H1 (cell line): ENCODE results near the gene HSD11B1L. TPM values are rescaled to one million over a fixed set of nuclear protein-coding genes. Genes with fewer than 3 reads are reported as not detected.

Experiments used
- CTCF ChIA-PET: fragments of 300-600 bp; sonication (Branson Sonifier 250); formaldehyde crosslinking; loops from one replicate; lab custom pipeline; 2021; ENCODE audit not compliant: partially characterized antibody; lab: Charles Lee
- POLR2A ChIA-PET: fragments of 300-600 bp; sonication (Branson Sonifier 250); formaldehyde crosslinking; loops from one replicate; lab custom pipeline; 2021; ENCODE audit warnings: inconsistent platforms; ENCODE audit not compliant: partially characterized antibody; lab: Charles Lee
- DNase-seq, 2 experiments: peaks; one replicate each; pipeline versions ENCODE4 v3.0.0 to v3.0.0-alpha.2; 2010 to 2022; ENCODE audit warnings: low spot score in 2 of 2, low read depth in 1 of 2, mixed read lengths in 1 of 2
- FAIRE-seq: peaks from 2 replicates; lab custom pipeline; 2011; peaks lifted over from hg19 to GRCh38; lab: Jason Lieb, UNC
- H2AFZ ChIP-seq: 2 replicates; pipeline ENCODE4 v1.8.1; 2012; ENCODE audit warnings: low read length, inconsistent platforms
- H2AK5ac ChIP-seq: 2 replicates; pipeline ENCODE4 v1.6.1; 2013; ENCODE audit warnings: low read depth, low read length
- H2BK120ac ChIP-seq: replicated peaks from 2 replicates; pipeline ENCODE3; 2013; ENCODE audit warnings: low read depth, low read length, inconsistent platforms
- H2BK12ac ChIP-seq: 2 replicates; pipeline ENCODE4 v1.6.1; 2013; ENCODE audit warnings: low read depth, low read length
- H2BK15ac ChIP-seq: 2 replicates; pipeline ENCODE4 v1.6.1; 2013; ENCODE audit warnings: low read length
- H2BK20ac ChIP-seq: 2 replicates; pipeline ENCODE4 v1.6.1; 2013; ENCODE audit warnings: low read length
- H2BK5ac ChIP-seq: 2 replicates; pipeline ENCODE4 v1.6.1; 2013; ENCODE audit warnings: low read depth, low read length
- H3K14ac ChIP-seq: 2 replicates; pipeline ENCODE4 v1.6.1; 2013; ENCODE audit warnings: inconsistent platforms; ENCODE audit not compliant: insufficient read length
- H3K18ac ChIP-seq: 2 replicates; pipeline ENCODE4 v1.6.1; 2013; ENCODE audit warnings: low read length; ENCODE audit errors: extremely low read depth
- H3K23ac ChIP-seq: 2 replicates; pipeline ENCODE4 v1.6.1; 2013; ENCODE audit warnings: inconsistent platforms; ENCODE audit not compliant: insufficient read length
- H3K23me2 ChIP-seq: 2 replicates; pipeline ENCODE4 v1.6.1; 2013; ENCODE audit warnings: low read depth, low read length
- H3K27ac ChIP-seq: 2 replicates; pipeline ENCODE4 v1.6.1; 2011; ENCODE audit warnings: low read depth, low read length, inconsistent platforms
- H3K27me3 ChIP-seq, 4 experiments: replicated peaks in 1 of 4; 1 replicate in 1 of 4; 2 replicates in 3 of 4; pipeline versions ENCODE4 v1.6.1 to v1.8.1; 2011 to 2013; ENCODE audit warnings: low read length in 3 of 4, mild to moderate bottlenecking in 3 of 4, inconsistent platforms in 2 of 4, mixed read lengths in 2 of 4, moderate library complexity in 1 of 4; ENCODE audit not compliant: control insufficient read depth in 3 of 4, insufficient read depth in 3 of 4; ENCODE audit errors: extremely low read depth in 1 of 4
- H3K36me3 ChIP-seq, 4 experiments: 2 replicates each; pipeline versions ENCODE4 v1.6.1 to v1.8.1; 2011 to 2013; ENCODE audit warnings: mild to moderate bottlenecking in 4 of 4, low read length in 3 of 4, moderate library complexity in 2 of 4, control low read depth in 1 of 4, inconsistent platforms in 1 of 4; ENCODE audit not compliant: insufficient read depth in 4 of 4, control insufficient read depth in 2 of 4
- H3K4ac ChIP-seq: replicated peaks from 2 replicates; pipeline ENCODE3; 2013; ENCODE audit warnings: low read length, low read depth, mixed read lengths, inconsistent platforms; ENCODE audit not compliant: insufficient read length
- H3K4me1 ChIP-seq, 4 experiments: replicated peaks in 1 of 4; 1 replicate in 1 of 4; 2 replicates in 3 of 4; pipeline versions ENCODE4 v1.6.1 to v1.8.1; 2011 to 2013; ENCODE audit warnings: low read length in 3 of 4, inconsistent platforms in 2 of 4, mixed read lengths in 1 of 4; ENCODE audit not compliant: insufficient read depth in 4 of 4, control insufficient read depth in 3 of 4
- H3K4me2 ChIP-seq, 2 experiments: 2 replicates each; pipeline versions ENCODE4 v1.6.1 to v1.8.1; 2011 to 2013; ENCODE audit warnings: low read depth in 2 of 2, low read length in 2 of 2, control low read depth in 1 of 2, inconsistent platforms in 1 of 2, mild to moderate bottlenecking in 1 of 2; ENCODE audit not compliant: insufficient read depth in 1 of 2
- H3K4me3 ChIP-seq, 4 experiments: fragments of 200-600, 300-600 bp in 1 of 4; sonication (generic), shearing (Covaris generic), sonication (Bioruptor Twin) in 1 of 4; 2 replicates each; pipeline versions ENCODE4 v1.5.1 to v1.8.1; 2011 to 2016; ENCODE audit warnings: low read length in 4 of 4, low read depth in 3 of 4, control low read depth in 2 of 4, inconsistent platforms in 2 of 4, mild to moderate bottlenecking in 2 of 4, mixed read lengths in 1 of 4, moderate library complexity in 1 of 4; ENCODE audit not compliant: insufficient read depth in 2 of 4; ENCODE audit errors: extremely low read depth in 1 of 4
- H3K56ac ChIP-seq: replicated peaks from 2 replicates; pipeline ENCODE3; 2013; ENCODE audit warnings: low read depth, mild to moderate bottlenecking, mixed read lengths, low read length, inconsistent platforms; ENCODE audit not compliant: insufficient read length
- H3K79me1 ChIP-seq: 2 replicates; pipeline ENCODE4 v1.6.1; 2013; ENCODE audit warnings: low read depth, low read length, control low read depth
- H3K79me2 ChIP-seq, 2 experiments: 2 replicates each; pipeline versions ENCODE4 v1.6.1 to v1.8.1; 2012 to 2013; ENCODE audit warnings: low read length in 2 of 2, mild to moderate bottlenecking in 2 of 2, inconsistent platforms in 1 of 2; ENCODE audit not compliant: insufficient read depth in 2 of 2, control insufficient read depth in 1 of 2
- H3K9ac ChIP-seq, 4 experiments: replicated peaks in 1 of 4; 1 replicate in 1 of 4; 2 replicates in 3 of 4; pipeline versions ENCODE4 v1.6.1 to v1.8.1; 2011 to 2013; ENCODE audit warnings: low read depth in 3 of 4, low read length in 3 of 4, control low read depth in 2 of 4, mild to moderate bottlenecking in 2 of 4, moderate library complexity in 2 of 4, inconsistent platforms in 1 of 4; ENCODE audit errors: extremely low read depth in 1 of 4
- H3K9me3 ChIP-seq, 2 experiments: 2 replicates each; pipeline versions ENCODE4 v1.6.1 to v1.8.1; 2012 to 2013; ENCODE audit warnings: mild to moderate bottlenecking in 2 of 2, moderate library complexity in 2 of 2, control low read depth in 1 of 2, inconsistent platforms in 1 of 2, low read depth in 1 of 2, low read length in 1 of 2, mixed read lengths in 1 of 2; ENCODE audit not compliant: insufficient read depth in 2 of 2
- H4K20me1 ChIP-seq, 2 experiments: replicated peaks in 1 of 2; 2 replicates each; pipeline versions ENCODE3 to v1.8.1; 2011 to 2013; ENCODE audit warnings: inconsistent platforms in 2 of 2, low read length in 2 of 2, mild to moderate bottlenecking in 1 of 2; ENCODE audit not compliant: insufficient read depth in 2 of 2, control insufficient read depth in 1 of 2
- H4K5ac ChIP-seq: 2 replicates; pipeline ENCODE4 v1.6.1; 2013; ENCODE audit warnings: low read length, low read depth, mixed read lengths, inconsistent platforms; ENCODE audit not compliant: insufficient read length
- H4K8ac ChIP-seq: 2 replicates; pipeline ENCODE4 v1.8.0; 2013; ENCODE audit warnings: mild to moderate bottlenecking, moderate library complexity, low read length, inconsistent platforms; ENCODE audit not compliant: insufficient read depth; ENCODE audit errors: extremely low read depth
- H4K91ac ChIP-seq: replicated peaks from 2 replicates; pipeline ENCODE3; 2013; ENCODE audit warnings: low read length, mixed read lengths, inconsistent platforms; ENCODE audit not compliant: insufficient read length
- BCL11A ChIP-seq, 2 experiments: IDR thresholded peaks; one replicate each; pipeline ENCODE4 v1.6.1; 2011; ENCODE audit warnings: low read depth in 2 of 2, low read length in 2 of 2, mild to moderate bottlenecking in 2 of 2
- KDM1A ChIP-seq: fragments of 200-600, 300-600 bp; sonication (generic); IDR thresholded peaks from 2 replicates; pipeline ENCODE4 v1.7.1; 2016; ENCODE audit warnings: mild to moderate bottlenecking, low read length, borderline replicate concordance
- MAFK ChIP-seq: IDR thresholded peaks from 2 replicates; pipeline ENCODE4 v1.6.1; 2012; ENCODE audit warnings: low read depth, mild to moderate bottlenecking, improper control_type of control experiment, low read length
- NANOG ChIP-seq: IDR thresholded peaks from 2 replicates; pipeline ENCODE4 v1.6.1; 2011; ENCODE audit warnings: low read length, low read depth, mild to moderate bottlenecking, inconsistent platforms; ENCODE audit not compliant: insufficient read depth, poor library complexity, severe bottlenecking
- POLR2A ChIP-seq, 2 experiments: IDR thresholded peaks; 1 replicate in 1 of 2; 2 replicates in 1 of 2; pipeline ENCODE4 v1.6.1; 2011; ENCODE audit warnings: low read depth in 2 of 2, low read length in 2 of 2, mild to moderate bottlenecking in 2 of 2; ENCODE audit errors: control extremely low read depth in 1 of 2
- SIN3A ChIP-seq, 2 experiments: IDR thresholded peaks in 1 of 2; conservative IDR thresholded peaks in 1 of 2; 2 replicates each; pipeline ENCODE4 v1.6.1; 2011 to 2012; ENCODE audit warnings: low read length in 2 of 2, improper control_type of control experiment in 1 of 2, low read depth in 1 of 2, mild to moderate bottlenecking in 1 of 2
- WGBS, 2 experiments: shearing (Covaris generic) in 1 of 2; methylation state at CpG; one replicate each; pipeline versions ENCODE4 v1.1.6 to v1.1.7; 2013 to 2015; ENCODE audit warnings: low lambda C conversion rate in 2 of 2, mixed read lengths in 2 of 2, inconsistent platforms in 1 of 2, low coverage in 1 of 2, missing lambda C conversion rate in 1 of 2; ENCODE audit not compliant: insufficient replicate concordance in 2 of 2, insufficient coverage in 1 of 2, insufficient read length in 1 of 2; ENCODE audit errors: extremely low coverage in 1 of 2, missing lambda C conversion rate in 1 of 2; 5-methylcytosine and 5-hydroxymethylcytosine counted together
- polyA plus RNA-seq, 7 experiments: library from polyadenylated mRNA; depleted of rRNA in 3 of 7; stranded (reverse) in 5 of 7; unstranded in 2 of 7; fragments of >200 nt in 5 of 7; fragments of 200-250 nt in 2 of 7; gene quantifications; 1 replicate in 5 of 7; 2 replicates in 1 of 7; 4 replicates in 1 of 7; pipeline versions ENCODE4 v1.2.1 to v1.2.3, GENCODE V29; 2011 to 2013; ENCODE audit warnings: missing spikeins in 2 of 7, mixed read lengths in 2 of 7
- total RNA-seq: library from RNA; stranded (reverse); fragmentation: NEBNext Ultra II Directional; extraction: Animal tissue kit (Norgen Biotek cat#: 25700); gene quantifications from 2 replicates; pipeline ENCODE4 v1.2.1, GENCODE V29; 2021

The HSD11B1L gene
- total and polyA plus RNA-seq, 2 of the 8 experiments (the other 6 are each of a cell fraction or from before 2014, with no cell fraction given): 8.2 to 20.6 TPM

DNA sequence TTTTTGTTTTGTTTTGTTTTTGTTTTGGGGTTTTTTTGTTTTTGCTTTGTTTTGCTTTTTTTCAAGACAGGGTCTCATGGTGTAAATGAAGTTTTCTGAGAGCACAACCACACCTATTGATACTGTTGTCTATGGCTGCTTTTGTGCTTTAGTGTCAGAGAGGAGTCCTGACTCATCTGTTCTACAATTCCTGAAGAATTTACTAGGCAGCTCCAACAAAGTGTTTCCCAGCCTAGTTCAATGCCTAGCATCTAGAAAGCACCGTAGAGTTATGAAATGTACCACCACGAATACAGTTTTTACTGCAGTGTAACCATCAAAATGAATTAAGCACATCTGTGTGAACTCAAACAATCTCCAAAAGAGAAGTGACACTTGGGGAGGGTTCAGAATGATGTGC lies 36.8 kb upstream of the HSD11B1L start:
- H3K23ac ChIP-seq: no peak overlapping the region
- H4K20me1 ChIP-seq: peaks cover 21 to 25% of the 10 kb centered on the region in 2 experiments
- no peak overlapping the region for H3K56ac ChIP-seq
- H3K9ac ChIP-seq: no peak overlapping the region
- H4K5ac ChIP-seq: no peak overlapping the region
- H2BK5ac ChIP-seq: no peak overlapping the region
- H2BK120ac ChIP-seq: no peak overlapping the region
- no peaks in the 10 kb centered on the region for H3K23me2 ChIP-seq
- H3K4me1 ChIP-seq: no peaks in the 10 kb centered on the region
- H2BK15ac ChIP-seq: no peak overlapping the region
- WGBS, 2 experiments: 95% methylated on average over 2 of the region's 2 CpGs; no CpG with 5 or more reads in 1 of the 2 experiments
- TF ChIP-seq SIN3A (conservative IDR thresholded peaks at IDR 0.05 in 1 of 2, IDR thresholded peaks at IDR 0.05 in 1 of 2; ENCODE audit: low read depth in 1 of 2, low read length in 2 of 2) (no peak), BCL11A (IDR thresholded peaks at IDR 0.05; ENCODE audit: low read depth in 2 of 2, low read length in 2 of 2) (no peak), POLR2A (IDR thresholded peaks at IDR 0.05; ENCODE audit: control extremely low read depth in 1 of 2, low read depth in 2 of 2, low read length in 2 of 2) (no peak), MAFK (no peak), NANOG (no peak), KDM1A (no peak)
- DNase-seq: no peak
- H3K4ac ChIP-seq: no peak overlapping the region
- H2BK20ac ChIP-seq: no peak overlapping the region
- no peaks in the 10 kb centered on the region for H3K27me3 ChIP-seq
- H2BK12ac ChIP-seq: no peak overlapping the region
- H4K91ac ChIP-seq: no peak overlapping the region
- no peaks in the 10 kb centered on the region for H3K9me3 ChIP-seq
- H3K79me1 ChIP-seq: peaks cover 9% of the 10 kb centered on the region
- H3K36me3 ChIP-seq: peaks cover 23 to 73% (median 61%) of the 10 kb centered on the region in 4 experiments
- no peak overlapping the region for H4K8ac ChIP-seq
- H3K27ac ChIP-seq: no peak overlapping the region
- no peak overlapping the region for H3K4me3 ChIP-seq
- no peak overlapping the region for H3K18ac ChIP-seq
- POLR2A ChIA-PET: no interaction called here
- no peak overlapping the region for H3K4me2 ChIP-seq
- H3K14ac ChIP-seq: no peak overlapping the region
- H3K79me2 ChIP-seq: peaks cover 3 to 70% of the 10 kb centered on the region in 2 experiments; a peak in 3 of 4 replicates
- no peak for FAIRE-seq
- H2AK5ac ChIP-seq: no peak overlapping the region
- H2AFZ ChIP-seq: no peak overlapping the region
- CTCF ChIA-PET: interaction anchor here (0.9 kb wide), 1 partner anchor 59 kb away, joined by 3 read pairs; no protein-coding TSS in a partner anchor
